Measurements from ENCODE around the gene CASKIN2. TPM values are rescaled to one million over a fixed set of nuclear protein-coding genes. Genes with fewer than 3 reads are reported as not detected.

Gene CASKIN2
- total RNA-seq, 4 donors from 2014 or later: 13.7 to 46.0 (median 15.6) TPM

DNA sequence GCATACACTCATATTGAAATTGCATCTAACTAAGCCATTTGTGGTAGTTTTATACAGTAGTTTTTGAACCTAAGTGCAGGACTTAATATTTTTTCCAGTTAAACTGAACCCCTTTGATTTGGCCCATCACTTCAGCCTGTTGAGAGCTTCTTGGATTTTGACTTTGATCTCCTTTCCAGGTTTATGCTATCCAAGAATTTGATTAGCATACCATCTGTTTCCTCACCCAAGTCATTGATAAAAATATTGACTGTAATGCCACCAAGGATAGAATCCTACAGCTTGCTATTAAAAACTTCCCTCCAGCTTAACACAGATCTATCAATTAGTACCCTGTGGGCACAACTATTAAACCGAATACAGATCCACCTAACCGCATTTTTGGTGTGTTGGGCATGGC, 51.7 kb downstream of the CASKIN2 start:
- no peak for ATAC-seq
- peaks cover 0 to 4% of the 10 kb centered on the region in 2 donors for H3K36me3 ChIP-seq
- H3K4me1 ChIP-seq: peaks cover 0 to 26% (median 10%) of the 10 kb centered on the region in 3 donors
- no peak overlapping the region for H3K4me3 ChIP-seq
- no peaks in the 10 kb centered on the region for H3K27me3 ChIP-seq
- 83 to 100% methylated on average over 1 to 2 of the region's 2 CpGs for WGBS, 2 donors (ENCODE audit: low coverage in 1 of 2)
- TF ChIP-seq POLR2A (IDR thresholded peaks at IDR 0.05) (no peak), EP300 (IDR thresholded peaks at IDR 0.05) (no peak), POLR2AphosphoS5 (IDR thresholded peaks at IDR 0.05) (no peak)
- H3K9me3 ChIP-seq: no peaks in the 10 kb centered on the region
- no peak overlapping the region for H3K27ac ChIP-seq

DNA sequence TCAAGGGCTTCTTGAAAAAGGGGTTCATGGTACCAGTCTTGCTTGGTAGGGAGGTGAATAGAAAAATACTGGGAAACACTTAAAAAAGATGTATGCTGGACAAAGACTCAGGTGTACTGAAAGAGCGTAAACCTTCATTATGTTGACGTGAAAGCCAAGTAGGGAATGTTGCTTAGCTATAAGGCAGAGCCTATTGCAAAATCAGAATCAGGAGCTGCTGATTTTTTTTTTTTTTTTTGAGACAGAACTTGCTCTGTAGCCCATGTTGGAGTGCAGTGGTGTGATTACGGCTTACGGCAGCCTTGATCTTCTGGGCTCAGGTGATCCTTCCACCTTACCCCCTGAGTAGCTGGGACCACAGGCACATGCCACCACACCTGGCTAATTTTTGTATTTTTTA, 55.0 kb downstream of the CASKIN2 start:
- H3K4me1 ChIP-seq: peaks cover 0 to 42% (median 21%) of the 10 kb centered on the region in 3 donors
- H3K9me3 ChIP-seq: no peaks in the 10 kb centered on the region
- no peak overlapping the region for H3K4me3 ChIP-seq
- peaks cover 0 to 4% of the 10 kb centered on the region in 2 donors for H3K36me3 ChIP-seq
- ATAC-seq: no peak
- H3K27me3 ChIP-seq: no peaks in the 10 kb centered on the region
- no peak for TF ChIP-seq EP300 (IDR thresholded peaks at IDR 0.05)
- no peak for TF ChIP-seq POLR2A (IDR thresholded peaks at IDR 0.05)
- no peak for TF ChIP-seq POLR2AphosphoS5 (IDR thresholded peaks at IDR 0.05)
- TF ChIP-seq, protein P1, sequence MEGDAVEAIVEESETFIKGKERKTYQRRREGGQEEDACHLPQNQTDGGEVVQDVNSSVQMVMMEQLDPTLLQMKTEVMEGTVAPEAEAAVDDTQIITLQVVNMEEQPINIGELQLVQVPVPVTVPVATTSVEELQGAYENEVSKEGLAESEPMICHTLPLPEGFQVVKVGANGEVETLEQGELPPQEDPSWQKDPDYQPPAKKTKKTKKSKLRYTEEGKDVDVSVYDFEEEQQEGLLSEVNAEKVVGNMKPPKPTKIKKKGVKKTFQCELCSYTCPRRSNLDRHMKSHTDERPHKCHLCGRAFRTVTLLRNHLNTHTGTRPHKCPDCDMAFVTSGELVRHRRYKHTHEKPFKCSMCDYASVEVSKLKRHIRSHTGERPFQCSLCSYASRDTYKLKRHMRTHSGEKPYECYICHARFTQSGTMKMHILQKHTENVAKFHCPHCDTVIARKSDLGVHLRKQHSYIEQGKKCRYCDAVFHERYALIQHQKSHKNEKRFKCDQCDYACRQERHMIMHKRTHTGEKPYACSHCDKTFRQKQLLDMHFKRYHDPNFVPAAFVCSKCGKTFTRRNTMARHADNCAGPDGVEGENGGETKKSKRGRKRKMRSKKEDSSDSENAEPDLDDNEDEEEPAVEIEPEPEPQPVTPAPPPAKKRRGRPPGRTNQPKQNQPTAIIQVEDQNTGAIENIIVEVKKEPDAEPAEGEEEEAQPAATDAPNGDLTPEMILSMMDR (IDR thresholded peaks at IDR 0.05): no peak
- peak overlapping the region in 2 of 4 donors; percentile 25 to 48 for H3K27ac ChIP-seq
- 94 to 96% methylated on average over 4 of the region's 4 CpGs for WGBS, 2 donors (ENCODE audit: low coverage in 1 of 2)

DNA sequence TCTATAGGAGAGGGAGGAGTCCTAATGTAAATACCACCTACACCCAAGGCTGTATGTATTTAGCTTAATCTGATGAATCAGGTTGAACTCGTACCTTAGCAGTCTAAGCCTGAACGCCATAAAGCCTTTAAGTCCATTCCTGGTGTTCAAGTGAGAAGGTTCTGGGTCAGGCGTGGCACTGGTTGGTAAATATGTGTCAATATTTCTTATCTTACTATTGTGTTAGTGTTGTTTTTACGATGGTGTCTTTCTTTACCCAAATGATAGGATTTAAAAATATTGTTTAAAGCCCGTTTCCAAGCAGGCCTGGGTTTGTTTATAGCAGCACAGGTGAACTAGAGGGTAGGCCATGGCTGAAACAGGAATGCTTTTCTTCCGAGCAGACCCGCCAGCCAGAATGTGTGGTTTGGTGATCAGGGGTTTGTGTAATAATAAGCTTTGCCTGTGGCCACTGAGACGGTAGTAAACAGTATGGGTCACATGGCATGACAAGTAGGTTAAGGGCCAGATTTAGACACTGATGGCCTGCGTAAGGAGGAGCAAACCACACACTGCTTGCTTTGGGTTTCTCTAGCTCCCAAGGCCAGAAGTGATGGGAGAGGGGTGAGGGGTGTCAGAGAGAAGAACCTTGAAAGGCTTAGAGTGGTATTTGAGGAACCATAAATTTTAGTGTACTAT, 55.6 kb downstream of the CASKIN2 start:
- Histone ChIP-seq H3K27me3 (no peaks in the 10 kb centered on the region), H3K9me3 (no peaks in the 10 kb centered on the region), H3K36me3 (no peaks in the 10 kb centered on the region), H3K4me1 (peaks cover 0 to 42% (median 21%) of the 10 kb centered on the region in 3 donors), H3K4me3 (no peak overlapping the region), H3K27ac (peak overlapping the region in 3 of 4 donors; percentile 25 to 49 (median 48))
- ATAC-seq: no peak
- 73 to 76% methylated on average over 7 to 9 of the region's 9 CpGs for WGBS, 2 donors (ENCODE audit: low coverage in 1 of 2)
- TF ChIP-seq, protein P1 (IDR thresholded peaks at IDR 0.05): no peak
- TF ChIP-seq POLR2A (IDR thresholded peaks at IDR 0.05) (no peak), EP300 (IDR thresholded peaks at IDR 0.05) (no peak), POLR2AphosphoS5 (IDR thresholded peaks at IDR 0.05) (no peak)

DNA sequence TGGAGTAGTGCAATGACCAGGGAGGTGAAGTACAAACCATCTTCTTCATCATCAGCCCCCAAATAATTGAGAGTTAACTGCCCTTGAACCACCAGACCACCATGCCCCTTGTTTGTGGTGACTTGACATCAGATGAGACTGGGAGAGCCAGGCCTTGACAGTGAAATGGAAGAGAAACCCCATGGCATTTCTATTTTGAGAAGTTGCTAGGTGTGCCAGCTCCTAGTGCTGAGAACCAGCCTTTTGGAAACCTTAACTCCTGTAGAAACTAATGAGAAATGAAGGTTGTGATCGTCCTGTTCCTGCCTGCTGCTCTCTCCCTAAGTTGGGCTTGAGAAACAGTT, 56.1 kb downstream of the CASKIN2 start:
- H3K27ac ChIP-seq: peak overlapping the region in 3 of 4 donors; percentile 25 to 49 (median 48)
- no peak for ATAC-seq
- WGBS, 2 donors (ENCODE audit: low coverage in 1 of 2): 63 to 80% methylated on average over 1 of the region's 1 CpG

DNA sequence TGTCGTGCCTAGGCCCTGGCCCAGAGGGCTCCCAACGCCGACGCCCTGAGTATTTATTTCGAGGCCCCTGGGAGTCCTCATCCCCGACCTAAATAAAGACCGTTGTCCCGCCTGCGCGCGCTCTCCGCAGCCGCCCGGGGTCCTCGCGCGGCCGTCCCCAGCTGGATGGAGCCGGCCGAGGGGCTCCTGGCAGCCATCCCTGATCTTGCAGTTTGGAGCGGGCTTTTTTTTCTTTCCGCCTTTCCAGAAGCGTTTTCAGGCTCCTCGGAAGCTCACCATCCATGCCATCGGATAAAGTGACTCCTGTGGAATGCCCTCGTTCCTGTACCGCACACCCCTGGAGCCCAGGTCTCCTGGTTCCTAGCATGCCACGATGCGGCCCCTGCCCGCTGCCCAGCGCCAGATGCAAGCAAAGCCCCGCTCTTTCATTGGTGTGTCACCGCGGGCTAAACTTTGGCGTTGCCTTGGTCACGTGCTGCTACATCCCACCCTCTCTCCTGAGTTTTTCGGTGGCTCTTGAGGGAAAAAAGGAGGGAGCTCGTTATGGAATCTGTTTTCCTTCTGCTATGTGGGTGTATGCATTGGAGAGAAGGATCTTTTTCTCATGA, 58.2 kb downstream of the CASKIN2 start:
- Histone ChIP-seq H3K27me3 (no peaks in the 10 kb centered on the region), H3K9me3 (no peaks in the 10 kb centered on the region), H3K4me3 (peak overlapping the region; percentile 94 to 95), H3K36me3 (no peaks in the 10 kb centered on the region), H3K4me1 (peaks cover 0 to 42% (median 21%) of the 10 kb centered on the region in 3 donors), H3K27ac (peak overlapping the region; percentile 81 to 95 (median 92))
- no peak for TF ChIP-seq POLR2A (IDR thresholded peaks at IDR 0.05)
- no peak for TF ChIP-seq EP300 (IDR thresholded peaks at IDR 0.05)
- no peak for TF ChIP-seq POLR2AphosphoS5 (IDR thresholded peaks at IDR 0.05)
- TF ChIP-seq, protein P1 (IDR thresholded peaks at IDR 0.05): no peak
- ATAC-seq: no peak
- 0% methylated on average over 4 to 33 of the region's 38 CpGs for whole genome bisulfite sequencing, 2 donors (ENCODE audit: low coverage in 1 of 2)

More for the DNA sequence above, 56.1 kb downstream of the CASKIN2 start:
- Histone ChIP-seq H3K36me3 (no peaks in the 10 kb centered on the region), H3K27me3 (no peaks in the 10 kb centered on the region), H3K9me3 (no peaks in the 10 kb centered on the region), H3K4me1 (peaks cover 0 to 42% (median 21%) of the 10 kb centered on the region in 3 donors), H3K4me3 (no peak overlapping the region)
- no peak for TF ChIP-seq EP300 (IDR thresholded peaks at IDR 0.05)
